Kidney epithelial cell (primary cell): ENCODE data around the gene ZNF14. TPM values are rescaled to one million over a fixed set of nuclear protein-coding genes. Genes with fewer than 3 reads are reported as not detected.
A peak's percentile ranks its signal among the peaks of the same experiment; 100 is the strongest.
"Not testable (repeated sequence)": the region's sequence is repeated elsewhere in the genome, so short reads cannot be mapped to it uniquely, and the experiment has no call there.

Experiments
- DNase-seq: peaks from one replicate; pipeline ENCODE4 v3.0.0-alpha.2; 2010; ENCODE audit warnings: low read depth
- H3K27me3 ChIP-seq: 2 replicates; pipeline ENCODE4 v1.6.0; 2011; ENCODE audit warnings: low read length; ENCODE audit not compliant: control insufficient read depth, insufficient read depth
- H3K36me3 ChIP-seq: 2 replicates; pipeline ENCODE4 v1.5.1; 2011; ENCODE audit warnings: low read length; ENCODE audit not compliant: control insufficient read depth, insufficient read depth
- H3K4me3 ChIP-seq: 2 replicates; pipeline ENCODE4 v1.5.1; 2011; ENCODE audit warnings: low read depth, mild to moderate bottlenecking, control low read depth, low read length
- CTCF ChIP-seq: IDR thresholded peaks from 2 replicates; pipeline ENCODE4 v1.5.1; 2011; ENCODE audit warnings: mild to moderate bottlenecking, moderate library complexity, low read length, control low read depth, inconsistent platforms; ENCODE audit not compliant: insufficient read depth, poor library complexity, severe bottlenecking
- total RNA-seq: library from RNA; depleted of rRNA; stranded (reverse); fragments of >200 nt; gene quantifications from 2 replicates; pipeline ENCODE4 v1.2.3, GENCODE V29; 2015

The ZNF14 gene
- total RNA-seq, 1 donor from 2014 or later: 4.0 TPM

GRCh38 chr19:19670070-19670551 is 62.8 kb downstream of the ZNF14 start:
- Histone ChIP-seq H3K27me3 (no peaks in the 10 kb centered on the region), H3K4me3 (no peak overlapping the region), H3K36me3 (no peaks in the 10 kb centered on the region)
- TF ChIP-seq CTCF: no peak
- no peak for DNase-seq

GRCh38 chr19:19668230-19669012 is 64.5 kb downstream of the ZNF14 start, which contains the start of gene ZNF101:
Gene ZNF101 (plus strand): TSS chr19:19668839. CDS start chr19:19668964, 125 bp downstream.
- peak; percentile 71 for DNase-seq
- peak within 1 kb of the TSS; percentile 77 for H3K4me3 ChIP-seq
- no peaks in the 10 kb centered on the region for H3K27me3 ChIP-seq
- no peaks in the 10 kb centered on the region for H3K36me3 ChIP-seq
- no peak for TF ChIP-seq CTCF

GRCh38 chr19:19665420-19665948 is 67.4 kb downstream of the ZNF14 start:
- DNase-seq, H3K4me3 ChIP-seq, H3K36me3 ChIP-seq, H3K27me3 ChIP-seq: not testable (repeated sequence)

GRCh38 chr19:19663256-19664120 is 69.4 kb downstream of the ZNF14 start, which contains the start of gene ATP13A1:
Gene ATP13A1 (minus strand): TSS chr19:19663676. CDS start chr19:19663666, 10 bp downstream.
- Histone ChIP-seq H3K27me3 (no peaks in the 10 kb centered on the region), H3K36me3 (no peaks in the 10 kb centered on the region), H3K4me3 (peak within 1 kb of the TSS; percentile 99)
- no peak for TF ChIP-seq CTCF
- peak; percentile 86 for DNase-seq

GRCh38 chr19:19662871-19663255 is 70.0 kb downstream of the ZNF14 start:
- DNase-seq: no peak
- Histone ChIP-seq H3K4me3 (peak overlapping the region; percentile 99), H3K36me3 (no peaks in the 10 kb centered on the region), H3K27me3 (no peaks in the 10 kb centered on the region)
- TF ChIP-seq CTCF: no peak

GRCh38 chr19:19662344-19662743 is 70.6 kb downstream of the ZNF14 start:
- TF ChIP-seq CTCF: no peak
- no peaks in the 10 kb centered on the region for H3K36me3 ChIP-seq
- DNase-seq: no peak
- H3K4me3 ChIP-seq: peak overlapping the region; percentile 99
- no peaks in the 10 kb centered on the region for H3K27me3 ChIP-seq
